ENCODE measurements around the gene DLG3.
A peak's percentile ranks its signal among the peaks of the same experiment; 100 is the strongest.

DLG3 gene

DNA sequence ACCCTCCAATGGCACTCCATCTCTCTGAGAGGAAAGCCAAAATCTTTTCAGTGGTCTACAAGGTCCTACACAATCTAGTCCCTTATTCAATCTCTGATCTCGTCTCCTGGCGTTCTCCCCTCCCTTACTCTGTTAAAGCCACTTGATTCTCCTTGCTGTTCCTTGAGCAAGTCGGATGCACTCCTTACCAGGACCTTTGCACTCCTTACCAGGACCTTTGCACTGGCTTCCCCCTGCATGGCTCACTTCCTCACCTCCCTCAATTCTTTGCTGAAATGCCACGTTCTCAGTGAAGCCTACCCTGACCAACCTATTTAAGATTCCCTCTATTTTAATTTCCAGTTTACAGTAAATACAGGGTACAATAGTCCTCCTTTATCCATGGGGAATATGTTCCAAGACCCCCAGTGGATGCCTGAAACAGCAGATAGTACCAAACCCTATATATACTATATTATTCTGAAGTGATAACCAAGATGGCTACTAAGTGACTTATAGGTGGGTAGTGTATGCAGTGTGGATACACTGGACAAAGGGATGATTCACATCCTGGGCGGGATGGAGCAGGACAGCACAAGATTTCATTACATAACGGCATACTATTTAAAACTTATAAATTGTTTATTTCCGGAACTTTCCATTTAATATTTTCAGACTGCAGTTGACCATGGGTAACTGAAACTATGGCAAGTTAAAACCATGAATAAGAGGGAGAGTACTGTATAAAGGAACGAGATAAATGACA, 6.5 kb upstream of the DLG3 start:
- no peak for DNase-seq

- DNase-seq = no peak
These were observed 5.6 kb upstream of the DLG3 start for GRCh38 chrX:70439016-70439415.

GRCh38 chrX:70442224-70442623, 2.4 kb upstream of the DLG3 start:
- DNase-seq = no peak

DNA sequence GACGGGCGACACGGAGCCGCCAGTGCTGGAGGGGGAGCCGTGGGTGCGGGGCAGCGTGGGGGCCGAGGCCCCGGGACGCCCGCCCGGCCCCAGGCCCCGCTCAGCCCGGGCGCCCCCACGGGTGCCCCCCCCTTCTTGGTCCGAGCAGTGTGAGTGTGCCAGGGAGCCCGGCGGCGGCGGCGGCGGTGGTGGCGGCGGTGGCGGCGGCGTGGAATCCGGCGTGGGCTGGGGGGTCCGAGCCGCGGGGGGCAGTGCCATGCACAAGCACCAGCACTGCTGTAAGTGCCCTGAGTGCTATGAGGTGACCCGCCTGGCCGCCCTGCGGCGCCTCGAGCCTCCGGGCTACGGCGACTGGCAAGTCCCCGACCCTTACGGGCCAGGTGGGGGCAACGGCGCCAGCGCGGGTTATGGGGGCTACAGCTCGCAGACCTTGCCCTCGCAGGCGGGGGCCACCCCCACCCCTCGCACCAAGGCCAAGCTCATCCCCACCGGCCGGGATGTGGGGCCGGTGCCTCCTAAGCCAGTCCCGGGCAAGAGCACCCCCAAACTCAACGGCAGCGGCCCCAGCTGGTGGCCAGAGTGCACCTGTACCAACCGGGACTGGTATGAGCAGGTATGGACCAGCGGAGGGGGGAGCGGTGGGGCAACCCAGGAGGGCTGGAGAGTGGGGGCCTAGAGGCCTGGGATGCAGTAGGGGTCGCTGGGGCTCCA, 466 bp downstream of the DLG3 start:
- DNase-seq = no peak

GRCh38 chrX:70445951-70446350, 1.3 kb downstream of the DLG3 start:
- no peak for DNase-seq

- DNase-seq = no peak
These were observed 2.0 kb downstream of the DLG3 start for GRCh38 chrX:70446380-70447350.

DNA sequence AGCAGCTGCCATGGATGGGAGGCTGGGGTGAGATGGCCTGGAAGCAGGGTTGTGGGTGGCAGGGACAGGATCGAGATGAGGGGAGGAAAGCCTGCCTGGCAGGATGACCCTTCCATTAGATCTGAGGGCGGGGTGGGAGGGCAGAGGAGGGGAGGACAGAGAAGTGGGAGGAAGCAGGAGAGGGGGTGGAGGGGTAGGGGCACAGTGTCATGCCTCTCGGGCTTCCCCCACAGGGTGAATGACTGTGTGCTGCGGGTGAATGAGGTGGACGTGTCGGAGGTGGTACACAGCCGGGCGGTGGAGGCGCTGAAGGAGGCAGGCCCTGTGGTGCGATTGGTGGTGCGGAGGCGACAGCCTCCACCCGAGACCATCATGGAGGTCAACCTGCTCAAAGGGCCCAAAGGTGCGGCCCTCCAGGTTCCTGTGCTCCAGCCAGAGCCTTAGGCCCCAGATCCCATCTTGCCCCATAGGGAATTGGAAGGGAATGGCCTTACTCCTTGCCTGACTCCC, 4.9 kb downstream of the DLG3 start:
- DNase-seq = no peak

GRCh38 chrX:70452143-70452733, 7.6 kb downstream of the DLG3 start:
- peak; percentile 35 for DNase-seq

- no peak for DNase-seq
These were observed 8.5 kb downstream of the DLG3 start for GRCh38 chrX:70453024-70453618.

DNA sequence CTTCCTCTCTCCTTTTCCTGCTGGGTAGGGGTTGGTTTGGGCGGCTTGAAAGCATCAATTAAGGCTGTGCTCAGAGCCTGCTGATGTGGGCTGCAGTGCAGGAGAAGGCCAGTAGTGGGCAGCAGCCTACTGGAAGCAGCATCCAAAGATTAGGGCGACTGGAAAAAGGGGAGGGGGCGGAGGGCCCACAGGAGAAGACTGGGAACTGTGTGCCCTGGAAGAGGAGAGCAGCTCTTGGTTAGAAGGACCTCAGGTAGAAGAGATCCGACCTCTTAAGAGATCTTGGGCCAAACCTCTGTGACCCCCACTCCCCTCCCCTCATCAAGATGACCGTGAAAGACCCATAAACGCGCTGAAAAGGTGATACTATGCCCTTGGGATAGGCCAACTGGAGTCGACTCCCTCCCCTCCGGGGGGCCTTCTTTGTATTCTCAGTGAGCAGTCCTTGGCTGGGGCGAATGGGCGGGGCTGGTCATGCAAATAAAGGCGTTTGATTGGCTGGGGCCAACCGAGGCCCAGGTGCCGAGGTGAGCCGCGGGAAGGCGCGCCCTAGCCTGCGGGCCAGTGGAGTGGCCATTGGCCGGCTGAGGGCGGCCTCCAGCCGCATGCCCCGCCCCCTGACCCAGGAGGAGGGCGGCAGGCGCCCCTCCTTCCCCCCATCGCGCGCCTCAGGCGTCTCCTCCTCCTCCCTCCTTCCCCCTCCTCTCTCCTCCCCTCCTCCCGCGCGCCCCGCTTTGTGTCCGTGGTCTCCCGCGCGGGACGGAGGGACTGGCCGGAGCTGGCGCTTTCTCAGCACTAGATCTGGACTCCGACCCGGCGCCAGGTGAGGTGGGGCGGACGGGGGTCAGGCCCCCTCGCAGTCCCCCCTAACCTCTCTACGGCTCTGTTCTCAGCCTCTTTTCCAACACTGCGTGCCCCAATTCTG, 10.1 kb downstream of the DLG3 start:
- peak; percentile 87 for DNase-seq

DNA sequence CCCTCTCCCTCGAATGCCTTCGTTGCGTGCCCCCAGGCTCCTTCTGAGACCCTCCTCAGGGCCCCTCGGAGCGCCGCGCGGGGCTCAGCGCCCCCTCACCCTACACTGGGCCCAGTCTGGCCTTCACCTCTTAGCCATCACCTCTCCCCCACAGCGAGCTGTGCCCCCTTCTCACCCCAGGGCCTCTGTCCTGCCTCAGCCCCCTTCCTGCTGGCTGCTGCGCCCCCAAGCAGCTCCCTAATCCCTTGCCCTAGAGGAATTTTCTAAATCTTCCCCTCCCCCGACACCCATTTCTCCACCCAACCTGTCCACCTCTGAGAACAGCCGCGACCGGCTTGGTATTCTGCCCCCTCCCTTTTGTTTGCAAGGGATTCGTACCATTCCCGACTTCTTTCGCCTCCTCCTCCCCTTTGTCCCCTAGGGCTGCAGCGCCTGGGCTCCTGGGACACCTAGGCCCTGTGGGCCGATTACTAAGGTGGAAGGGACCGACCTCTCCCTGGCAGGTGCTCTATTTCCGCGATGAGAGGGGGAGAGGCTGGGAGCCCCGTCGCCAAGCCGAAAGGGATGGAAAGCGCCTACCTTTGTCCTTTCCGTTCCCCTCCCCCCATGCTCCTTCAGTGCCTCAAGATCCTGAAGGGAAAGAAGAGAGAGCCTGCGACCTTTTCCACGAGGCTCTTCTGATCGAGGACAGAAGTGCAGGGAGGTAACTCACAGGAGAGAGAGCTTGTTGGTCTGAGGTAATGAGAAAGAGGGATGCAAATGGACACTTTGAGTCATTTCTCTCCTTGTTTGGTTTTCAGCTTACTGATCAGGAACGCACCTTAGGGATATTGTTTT, 10.9 kb downstream of the DLG3 start:
- DNase-seq = no peak

DNA sequence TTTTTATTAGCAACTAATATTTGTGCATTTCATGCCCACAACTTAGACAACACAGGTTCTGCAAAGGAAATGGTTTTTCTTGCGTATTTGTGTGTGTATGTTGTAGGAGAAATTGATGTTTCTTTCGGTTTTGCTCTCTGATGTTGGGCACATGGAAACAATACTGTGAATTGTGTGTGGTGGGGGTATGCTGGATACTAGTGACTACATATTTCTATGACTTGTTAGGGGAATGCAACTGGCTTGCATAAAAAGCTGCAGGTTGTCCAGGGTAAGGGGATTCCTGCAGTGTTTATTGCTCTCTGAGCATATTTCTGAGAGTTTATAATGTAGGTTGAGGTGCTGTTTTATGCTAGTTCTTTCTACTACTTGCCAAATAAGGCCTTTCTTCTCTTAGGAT, 11.6 kb downstream of the DLG3 start:
- no peak for DNase-seq

GRCh38 chrX:70461026-70461425, 16.4 kb downstream of the DLG3 start:
- no peak for DNase-seq

- DNase-seq = no peak
These were observed 19.4 kb downstream of the DLG3 start for GRCh38 chrX:70464051-70464450.

DNA sequence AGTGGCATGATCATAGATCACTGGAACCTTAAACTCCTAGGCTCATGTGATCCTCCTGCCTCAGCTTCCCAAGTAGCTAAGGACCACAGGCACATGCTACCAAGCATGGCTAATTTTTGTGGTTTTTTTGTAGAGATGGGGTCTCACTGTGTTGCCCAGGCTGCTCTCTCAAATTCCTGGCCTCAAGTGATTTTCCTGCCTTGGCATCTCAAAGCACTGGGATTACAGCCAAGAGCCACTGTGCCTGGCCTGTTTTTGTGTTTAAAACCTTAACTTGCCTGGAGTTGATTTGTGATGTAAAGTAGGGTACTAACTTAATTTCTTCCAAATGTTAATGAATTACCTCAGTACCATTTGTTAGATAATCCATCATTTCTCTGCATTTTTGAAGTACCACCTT, 22.3 kb downstream of the DLG3 start:
- no peak for DNase-seq

- DNase-seq = no peak
These were observed 24.1 kb downstream of the DLG3 start for GRCh38 chrX:70468709-70469108.

DNA sequence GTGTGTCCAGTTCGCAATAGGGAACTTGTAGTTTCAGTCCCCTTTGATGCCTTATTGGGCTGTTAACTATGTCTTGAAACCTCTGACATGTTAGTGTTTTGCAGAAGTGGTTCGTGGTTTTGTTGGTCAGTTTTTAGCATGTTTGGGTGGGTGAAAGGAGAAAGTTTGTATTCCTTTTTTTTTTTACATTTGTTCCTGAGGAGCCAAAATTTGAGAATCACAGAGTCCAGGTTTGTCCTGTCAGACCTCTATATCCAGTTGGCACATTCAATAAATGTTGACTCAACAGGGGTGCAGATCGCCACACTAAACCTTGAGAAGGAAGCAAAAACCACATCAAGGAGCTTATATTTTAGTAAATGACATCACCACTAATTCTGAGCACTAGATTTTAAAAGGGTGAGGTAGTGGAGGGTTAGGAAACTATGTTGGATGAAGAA, 26.2 kb downstream of the DLG3 start:
- DNase-seq = no peak

- DNase-seq = no peak
These were observed 31.7 kb downstream of the DLG3 start for GRCh38 chrX:70476166-70476933.

Measured in NCI-H1694 (cell line).